Keratinocyte (primary cell): Measurements from ENCODE around the gene REM1. TPM values are rescaled to one million over a fixed set of nuclear protein-coding genes. Genes with fewer than 3 reads are reported as not detected.
"Not testable (repeated sequence)": the region's sequence is repeated elsewhere in the genome, so short reads cannot be mapped to it uniquely, and the experiment has no call there.

ENCODE experiments used
- DNase-seq: peaks from one replicate; pipeline ENCODE4 v3.0.0-alpha.2; 2011; ENCODE audit warnings: low read depth, missing footprints, low spot score
- FAIRE-seq: peaks from 2 replicates; lab custom pipeline; 2011; peaks lifted over from hg19 to GRCh38; lab: Jason Lieb, UNC
- H2AFZ ChIP-seq: 2 replicates; pipeline ENCODE4 v1.6.0; 2012; ENCODE audit warnings: low read length, control low read depth, inconsistent platforms; ENCODE audit not compliant: control insufficient read depth
- H3K27ac ChIP-seq: 2 replicates; pipeline ENCODE4 v1.5.1; 2011; ENCODE audit warnings: low read length; ENCODE audit not compliant: control insufficient read depth, insufficient read depth
- H3K27me3 ChIP-seq: 3 replicates; pipeline ENCODE4 v1.6.0; 2011; ENCODE audit warnings: low read length; ENCODE audit not compliant: control insufficient read depth, insufficient read depth; ENCODE audit errors: extremely low read depth
- H3K36me3 ChIP-seq, 2 experiments: 2 replicates in 1 of 2; 3 replicates in 1 of 2; pipeline ENCODE4 v1.5.1; 2011; ENCODE audit warnings: low read length in 2 of 2, mild to moderate bottlenecking in 1 of 2; ENCODE audit not compliant: control insufficient read depth in 2 of 2, insufficient read depth in 2 of 2; ENCODE audit errors: extremely low read depth in 1 of 2
- H3K4me1 ChIP-seq: 3 replicates; pipeline ENCODE4 v1.5.1; 2011; ENCODE audit warnings: low read length; ENCODE audit not compliant: control insufficient read depth, insufficient read depth; ENCODE audit errors: extremely low read depth
- H3K4me2 ChIP-seq: 3 replicates; pipeline ENCODE4 v1.6.0; 2011; ENCODE audit warnings: low read depth, low read length; ENCODE audit not compliant: control insufficient read depth, insufficient read depth; ENCODE audit errors: extremely low read depth
- H3K4me3 ChIP-seq, 3 experiments: fragments of 200-600 bp in 1 of 3; sonication (generic) in 1 of 3; 2 replicates in 2 of 3; 3 replicates in 1 of 3; pipeline ENCODE4 v1.5.1; 2011 to 2016; ENCODE audit warnings: low read length in 3 of 3, mild to moderate bottlenecking in 3 of 3, control low read depth in 2 of 3, inconsistent platforms in 1 of 3, low read depth in 1 of 3, mixed read lengths in 1 of 3, mixed run types in 1 of 3, moderate library complexity in 1 of 3; ENCODE audit not compliant: control insufficient read depth in 2 of 3, insufficient read depth in 2 of 3; ENCODE audit errors: extremely low read depth in 1 of 3
- H3K79me2 ChIP-seq: 2 replicates; pipeline ENCODE4 v1.6.0; 2012; ENCODE audit warnings: low read length; ENCODE audit not compliant: control insufficient read depth, insufficient read depth
- H3K9ac ChIP-seq: 3 replicates; pipeline ENCODE4 v1.6.0; 2011; ENCODE audit warnings: low read length; ENCODE audit not compliant: control insufficient read depth, insufficient read depth; ENCODE audit errors: extremely low read depth
- H3K9me1 ChIP-seq: 3 replicates; pipeline ENCODE4 v1.6.0; 2011; ENCODE audit warnings: low read length; ENCODE audit not compliant: control insufficient read depth, insufficient read depth; ENCODE audit errors: extremely low read depth
- H3K9me3 ChIP-seq: 2 replicates; pipeline ENCODE4 v1.5.1; 2012; ENCODE audit warnings: low read depth, low read length; ENCODE audit not compliant: control insufficient read depth
- H4K20me1 ChIP-seq: 3 replicates; pipeline ENCODE4 v1.6.0; 2011; ENCODE audit warnings: low read length; ENCODE audit not compliant: control insufficient read depth, insufficient read depth; ENCODE audit errors: extremely low read depth
- EZH2 ChIP-seq: IDR thresholded peaks from one replicate; pipeline ENCODE4 v1.6.1; 2012; ENCODE audit warnings: inconsistent platforms, mild to moderate bottlenecking, low read length, moderate library complexity
- dilution Hi-C: fragments of 300-500 bp; cut with MboI; formaldehyde crosslinking; loops from one replicate; pipeline ENCODE4 v1.7.0; 2020; ENCODE audit warnings: low sequenced_read_pairs; ENCODE audit not compliant: extremely low pct_ligation_motif_present
- polyA plus RNA-seq, 5 experiments: library from polyadenylated mRNA; depleted of rRNA in 3 of 5; stranded (reverse) in 3 of 5; stranded (forward) in 1 of 5; unstranded in 1 of 5; fragments of >200 nt; gene quantifications; 1 replicate in 1 of 5; 2 replicates in 3 of 5; 3 replicates in 1 of 5; pipeline versions ENCODE4 v1.2.1 to v1.2.3, GENCODE V29; 2011 to 2012; ENCODE audit warnings: missing spikeins in 2 of 5, low read depth in 1 of 5, low replicate concordance in 1 of 5
- TF ChIP-seq, protein P1 (sequence below), 3 experiments: IDR thresholded peaks in 1 of 3; conservative IDR thresholded peaks in 1 of 3; optimal IDR thresholded peaks in 1 of 3; 2 replicates in 2 of 3; 3 replicates in 1 of 3; pipeline versions ENCODE3 to v1.5.1; 2011; ENCODE audit warnings: low read length in 3 of 3, mild to moderate bottlenecking in 3 of 3, moderate library complexity in 2 of 3, control low read depth in 1 of 3, inconsistent platforms in 1 of 3; ENCODE audit not compliant: insufficient read depth in 2 of 3; ENCODE audit errors: extremely low read depth in 1 of 3

REM1 gene
- polyA plus RNA-seq, 1 donor (not counting 4 experiments of a cell fraction or from before 2014, with no cell fraction given): not detected

DNA sequence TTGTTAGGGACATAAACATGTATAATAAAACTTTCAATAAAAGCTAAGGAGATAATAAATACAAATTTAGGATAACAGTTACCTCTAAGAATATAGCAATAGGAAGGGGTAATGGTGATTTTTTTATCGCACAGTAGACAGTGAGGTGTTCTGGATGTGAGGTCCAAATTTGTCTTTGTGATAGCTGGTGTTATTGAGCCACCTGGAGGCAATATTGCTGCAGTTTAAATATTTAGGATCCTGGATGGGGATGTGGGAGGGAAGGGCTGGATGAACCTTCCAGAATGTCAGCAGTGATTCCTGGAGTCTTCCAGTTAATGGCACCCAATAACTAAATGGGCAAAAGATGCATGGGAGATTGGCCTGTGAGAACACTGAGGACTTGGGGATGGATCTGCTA is 20.7 kb upstream of the REM1 start:
- TF ChIP-seq EZH2: no peak
- TF ChIP-seq, protein P1, sequence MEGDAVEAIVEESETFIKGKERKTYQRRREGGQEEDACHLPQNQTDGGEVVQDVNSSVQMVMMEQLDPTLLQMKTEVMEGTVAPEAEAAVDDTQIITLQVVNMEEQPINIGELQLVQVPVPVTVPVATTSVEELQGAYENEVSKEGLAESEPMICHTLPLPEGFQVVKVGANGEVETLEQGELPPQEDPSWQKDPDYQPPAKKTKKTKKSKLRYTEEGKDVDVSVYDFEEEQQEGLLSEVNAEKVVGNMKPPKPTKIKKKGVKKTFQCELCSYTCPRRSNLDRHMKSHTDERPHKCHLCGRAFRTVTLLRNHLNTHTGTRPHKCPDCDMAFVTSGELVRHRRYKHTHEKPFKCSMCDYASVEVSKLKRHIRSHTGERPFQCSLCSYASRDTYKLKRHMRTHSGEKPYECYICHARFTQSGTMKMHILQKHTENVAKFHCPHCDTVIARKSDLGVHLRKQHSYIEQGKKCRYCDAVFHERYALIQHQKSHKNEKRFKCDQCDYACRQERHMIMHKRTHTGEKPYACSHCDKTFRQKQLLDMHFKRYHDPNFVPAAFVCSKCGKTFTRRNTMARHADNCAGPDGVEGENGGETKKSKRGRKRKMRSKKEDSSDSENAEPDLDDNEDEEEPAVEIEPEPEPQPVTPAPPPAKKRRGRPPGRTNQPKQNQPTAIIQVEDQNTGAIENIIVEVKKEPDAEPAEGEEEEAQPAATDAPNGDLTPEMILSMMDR (optimal IDR thresholded peaks at IDR 0.05 in 1 of 3, IDR thresholded peaks at IDR 0.05 in 1 of 3, conservative IDR thresholded peaks at IDR 0.05 in 1 of 3; ENCODE audit: extremely low read depth in 1 of 3, insufficient read depth in 2 of 3, low read length in 3 of 3): no peak
- Histone ChIP-seq H3K4me2 (no peak overlapping the region), H4K20me1 (no peaks in the 10 kb centered on the region), H3K9ac (no peak overlapping the region), H3K9me3 (no peaks in the 10 kb centered on the region), H3K36me3 (no peaks in the 10 kb centered on the region), H3K27me3 (no peaks in the 10 kb centered on the region), H3K4me3 (no peak overlapping the region), H3K27ac (no peak overlapping the region), H3K79me2 (no peaks in the 10 kb centered on the region), H3K4me1 (no peaks in the 10 kb centered on the region), H3K9me1 (no peaks in the 10 kb centered on the region), H2AFZ (no peak overlapping the region)
- no peak for DNase-seq
- dilution Hi-C loops: no loop called here
- no peak for FAIRE-seq

DNA sequence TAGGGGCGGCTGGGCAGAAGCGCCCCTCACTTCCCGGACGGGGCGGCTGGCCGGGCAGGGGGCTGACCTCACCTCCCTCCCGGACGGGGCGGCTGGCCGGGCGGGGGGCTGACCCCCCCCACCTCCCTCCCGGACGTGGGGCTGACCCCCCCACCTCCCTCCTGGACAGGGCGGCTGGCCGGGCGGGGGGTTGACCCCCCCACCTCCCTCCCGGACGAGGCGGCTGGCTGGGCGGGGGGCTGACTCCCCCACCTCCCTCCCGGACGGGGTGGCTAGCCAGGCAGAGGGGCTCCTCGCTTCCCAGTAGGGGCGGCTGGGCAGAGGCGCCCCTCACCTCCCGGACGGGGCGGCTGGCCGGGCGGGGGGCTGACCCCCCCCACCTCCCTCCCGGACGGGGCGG is 4.1 kb upstream of the REM1 start:
- H3K27me3 ChIP-seq: peaks cover 13% of the 10 kb centered on the region
- H3K9ac ChIP-seq, H3K4me2 ChIP-seq, H3K36me3 ChIP-seq, H3K4me3 ChIP-seq, H3K27ac ChIP-seq, H3K9me3 ChIP-seq, DNase-seq, H3K9me1 ChIP-seq, FAIRE-seq, dilution Hi-C loops, H2AFZ ChIP-seq, H3K79me2 ChIP-seq, H4K20me1 ChIP-seq, H3K4me1 ChIP-seq: not testable (repeated sequence)
